ENCODE measurements around the gene EFCAB6.

Gene EFCAB6

GRCh38 chr22:43544289-43544673 is 267.8 kb downstream of the EFCAB6 start:
- no peak overlapping the region for H3K4me3 ChIP-seq (ENCODE audit: low read depth, low read length)
- DNase-seq (ENCODE audit: low read depth), result no peak
- no peak for TF ChIP-seq CTCF (conservative IDR thresholded peaks at IDR 0.05; ENCODE audit: low read depth, low read length)

GRCh38 chr22:43543522-43544288 is 268.4 kb downstream of the EFCAB6 start:
- no peak for TF ChIP-seq CTCF (conservative IDR thresholded peaks at IDR 0.05; ENCODE audit: low read depth, low read length)
- no peak for DNase-seq (ENCODE audit: low read depth)
- H3K4me3 ChIP-seq (ENCODE audit: low read depth, low read length), result no peak overlapping the region

GRCh38 chr22:43542681-43543521 is 269.2 kb downstream of the EFCAB6 start:
- no peak for TF ChIP-seq CTCF (conservative IDR thresholded peaks at IDR 0.05; ENCODE audit: low read depth, low read length)

GRCh38 chr22:43541462-43542407 is 270.4 kb downstream of the EFCAB6 start:
- DNase-seq (ENCODE audit: low read depth), result no peak
- no peak overlapping the region for H3K4me3 ChIP-seq (ENCODE audit: low read depth, low read length)
- no peak for TF ChIP-seq CTCF (conservative IDR thresholded peaks at IDR 0.05; ENCODE audit: low read depth, low read length)

More at GRCh38 chr22:43542681-43543521, 269.2 kb downstream of the EFCAB6 start:
- no peak overlapping the region for H3K4me3 ChIP-seq (ENCODE audit: low read depth, low read length)
- no peak for DNase-seq (ENCODE audit: low read depth)

GRCh38 chr22:43541022-43541421 is 271.1 kb downstream of the EFCAB6 start:
- H3K4me3 ChIP-seq (ENCODE audit: low read depth, low read length), result no peak overlapping the region
- DNase-seq (ENCODE audit: low read depth), result no peak
- TF ChIP-seq CTCF (conservative IDR thresholded peaks at IDR 0.05; ENCODE audit: low read depth, low read length), result no peak

GRCh38 chr22:43540529-43540923 is 271.6 kb downstream of the EFCAB6 start:
- TF ChIP-seq CTCF (conservative IDR thresholded peaks at IDR 0.05; ENCODE audit: low read depth, low read length), result no peak
- no peak for DNase-seq (ENCODE audit: low read depth)
- H3K4me3 ChIP-seq (ENCODE audit: low read depth, low read length), result no peak overlapping the region
